SK-N-SH (cell line): ENCODE measurements around the gene ASCC3. TPM values are rescaled to one million over a fixed set of nuclear protein-coding genes. Genes with fewer than 3 reads are reported as not detected.

ENCODE experiments used
- CTCF ChIA-PET: fragments of 300-600, 350-600 bp; formaldehyde crosslinking; extraction: SDS; loops from one replicate; lab custom pipeline; 2021; lab: Yijun Ruan, JAX
- POLR2A ChIA-PET: fragments of 350-600 bp; sonication (Branson Sonifier 250); formaldehyde crosslinking; extraction: SDS; loops from one replicate; lab custom pipeline; 2020; ENCODE audit warnings: antibody characterized with exemption, inconsistent platforms; lab: Yijun Ruan, JAX
- DNase-seq: peaks from one replicate; pipeline ENCODE4 v3.0.0; 2012
- H2AFZ ChIP-seq: fragments of 200-600 bp; sonication (generic); 2 replicates; pipeline ENCODE4 v1.8.1; 2016; ENCODE audit warnings: antibody characterized with exemption, mild to moderate bottlenecking, low read depth
- H3F3A ChIP-seq: fragments of 200-600 bp; sonication (generic); replicated peaks from 2 replicates; pipeline ENCODE3; 2016; ENCODE audit warnings: antibody characterized with exemption, mild to moderate bottlenecking; ENCODE audit not compliant: insufficient read depth
- H3K27ac ChIP-seq, 2 experiments: fragments of 200-500 bp in 1 of 2; fragments of 200-600 bp in 1 of 2; sonication (Bioruptor generic) in 1 of 2; sonication (generic), shearing (Covaris generic) in 1 of 2; 2 replicates each; pipeline versions ENCODE4 v1.5.1 to v1.6.1; 2014 to 2016; ENCODE audit warnings: low read depth in 2 of 2, inconsistent platforms in 1 of 2, low read length in 1 of 2, mild to moderate bottlenecking in 1 of 2, mixed read lengths in 1 of 2
- H3K27me3 ChIP-seq: fragments of 200-600 bp; sonication (generic), shearing (Covaris generic); 2 replicates; pipeline ENCODE4 v1.6.1; 2016; ENCODE audit warnings: mixed run types; ENCODE audit not compliant: insufficient read depth
- H3K36me3 ChIP-seq, 2 experiments: fragments of 200-500 bp in 1 of 2; fragments of 200-600 bp in 1 of 2; sonication (Bioruptor generic) in 1 of 2; sonication (generic) in 1 of 2; replicated peaks in 1 of 2; 2 replicates each; pipeline versions ENCODE3 to v1.5.1; 2014 to 2016; ENCODE audit warnings: low read length in 1 of 2, mild to moderate bottlenecking in 1 of 2; ENCODE audit not compliant: insufficient read depth in 2 of 2, control insufficient read depth in 1 of 2
- H3K4me1 ChIP-seq, 2 experiments: fragments of 200-500 bp in 1 of 2; fragments of 200-600 bp in 1 of 2; sonication (Bioruptor generic) in 1 of 2; sonication (generic), shearing (Covaris generic) in 1 of 2; 2 replicates each; pipeline versions ENCODE4 v1.5.1 to v1.6.1; 2014 to 2016; ENCODE audit warnings: low read depth in 1 of 2, low read length in 1 of 2, mixed run types in 1 of 2; ENCODE audit not compliant: insufficient read depth in 2 of 2, control insufficient read depth in 1 of 2
- H3K4me2 ChIP-seq: fragments of 200-600 bp; sonication (generic), shearing (Covaris generic); 2 replicates; pipeline ENCODE4 v1.6.1; 2017; ENCODE audit warnings: mixed run types
- H3K4me3 ChIP-seq, 2 experiments: fragments of 200-500 bp in 1 of 2; fragments of 200-600 bp in 1 of 2; sonication (Bioruptor generic) in 1 of 2; sonication (generic), shearing (Covaris generic) in 1 of 2; 2 replicates each; pipeline versions ENCODE4 v1.5.1 to v1.8.1; 2014 to 2016; ENCODE audit warnings: low read depth in 2 of 2, inconsistent platforms in 1 of 2, low read length in 1 of 2, mild to moderate bottlenecking in 1 of 2, mixed read lengths in 1 of 2, moderate library complexity in 1 of 2
- H3K79me2 ChIP-seq: fragments of 200-600 bp; sonication (generic); 2 replicates; pipeline ENCODE4 v1.8.1; 2017; ENCODE audit warnings: mild to moderate bottlenecking; ENCODE audit not compliant: insufficient read depth
- H3K9ac ChIP-seq: fragments of 200-600 bp; sonication (generic); 2 replicates; pipeline ENCODE4 v1.6.1; 2017; ENCODE audit warnings: mixed run types
- H3K9me2 ChIP-seq: fragments of 200-600 bp; sonication (generic); 2 replicates; pipeline ENCODE4 v1.6.1; 2017; ENCODE audit warnings: mixed run types
- H3K9me3 ChIP-seq: fragments of 200-600 bp; sonication (generic); 2 replicates; pipeline ENCODE4 v1.6.1; 2017; ENCODE audit warnings: mixed run types, mild to moderate bottlenecking, moderate library complexity
- H4K20me1 ChIP-seq: fragments of 200-600 bp; sonication (generic); 2 replicates; pipeline ENCODE4 v1.6.1; 2017; ENCODE audit warnings: mild to moderate bottlenecking, mixed run types; ENCODE audit not compliant: insufficient read depth
- CTCF ChIP-seq: fragments of 200-600 bp; sonication (generic); IDR thresholded peaks from 2 replicates; pipeline ENCODE4 v1.6.1; 2017; ENCODE audit warnings: antibody characterized with exemption, mild to moderate bottlenecking, moderate library complexity
- EP300 ChIP-seq, 2 experiments: IDR thresholded peaks; 2 replicates each; pipeline versions ENCODE4 v1.4.0 to v1.6.1; 2012; ENCODE audit warnings: borderline replicate concordance in 1 of 2, low read depth in 1 of 2, low read length in 1 of 2
- FOSL2 ChIP-seq: IDR thresholded peaks from 2 replicates; pipeline ENCODE4 v1.4.0; 2012; ENCODE audit warnings: low read depth, mild to moderate bottlenecking, moderate library complexity, borderline replicate concordance
- FOXJ3 ChIP-seq: sonication (generic); formaldehyde crosslinking; IDR thresholded peaks from 2 replicates; pipeline ENCODE4 v1.5.1; 2020; ENCODE audit warnings: mild to moderate bottlenecking, missing genetic modification reagents
- GABPA ChIP-seq: IDR thresholded peaks from 2 replicates; pipeline ENCODE4 v1.4.0; 2012; ENCODE audit warnings: low read depth, mild to moderate bottlenecking
- MEF2A ChIP-seq: IDR thresholded peaks from 2 replicates; pipeline ENCODE4 v1.4.0; 2012; ENCODE audit warnings: low read depth, borderline replicate concordance
- NFIC ChIP-seq: IDR thresholded peaks from 2 replicates; pipeline ENCODE4 v1.4.0; 2012; ENCODE audit warnings: borderline replicate concordance
- RCOR1 ChIP-seq: fragments of 150-350 bp; IDR thresholded peaks from 2 replicates; pipeline ENCODE4 v1.6.1; 2017; ENCODE audit warnings: antibody characterized with exemption, low read length
- REST ChIP-seq: IDR thresholded peaks from 2 replicates; pipeline ENCODE4 v1.6.1; 2012; ENCODE audit warnings: mild to moderate bottlenecking, low read depth, low read length, moderate library complexity
- TCF12 ChIP-seq: IDR thresholded peaks from 2 replicates; pipeline ENCODE4 v1.4.0; 2012
- YY1 ChIP-seq: IDR thresholded peaks from 2 replicates; pipeline ENCODE4 v1.4.0; 2012; ENCODE audit warnings: low read depth, mild to moderate bottlenecking
- WGBS: methylation state at CpG from one replicate; pipeline ENCODE4 v1.1.6; 2017; ENCODE audit warnings: low lambda C conversion rate; 5-methylcytosine and 5-hydroxymethylcytosine counted together
- polyA plus RNA-seq, 3 experiments: library from polyadenylated mRNA; depleted of rRNA; stranded (reverse); fragments of >200 nt; gene quantifications; 2 replicates each; pipeline ENCODE4 v1.2.3, GENCODE V29; 2012
- TF ChIP-seq, protein P1 (sequence below): IDR thresholded peaks from 2 replicates; pipeline ENCODE4 v1.4.0; 2012; ENCODE audit warnings: low read depth
- TF ChIP-seq, protein P2 (sequence below): IDR thresholded peaks from 2 replicates; pipeline ENCODE4 v1.4.0; 2012; ENCODE audit warnings: low read depth, borderline replicate concordance
- TF ChIP-seq, protein P3 (sequence below): fragments of 150-350 bp; IDR thresholded peaks from 2 replicates; pipeline ENCODE4 v1.6.1; 2017; ENCODE audit warnings: antibody characterized with exemption, low read length, low read depth, borderline replicate concordance
- TF ChIP-seq, protein P4 (sequence below): IDR thresholded peaks from 2 replicates; pipeline ENCODE4 v1.4.0; 2012; ENCODE audit warnings: low read depth, borderline replicate concordance

The ASCC3 gene
- polyA plus RNA-seq, 1 of the 3 experiments (the other 2 are of a cell fraction): 17.9 TPM

- Histone ChIP-seq H3K79me2 (no peaks in the 10 kb centered on the region), H3F3A (peaks cover 4% of the 10 kb centered on the region), H3K9ac (no peak overlapping the region), H2AFZ (no peak overlapping the region), H3K4me2 (no peak overlapping the region), H3K9me2 (no peaks in the 10 kb centered on the region), H3K27me3 (no peaks in the 10 kb centered on the region), H4K20me1 (no peaks in the 10 kb centered on the region), H3K9me3 (no peaks in the 10 kb centered on the region), H3K4me3 (no peak overlapping the region), H3K4me1 (no peaks in the 10 kb centered on the region; a peak in 1 of 4 replicates), H3K27ac (no peak overlapping the region), H3K36me3 (peaks cover 9 to 23% of the 10 kb centered on the region in 2 experiments)
- ChIA-PET CTCF (no interaction called here), POLR2A (no interaction called here)
- TF ChIP-seq, protein P1, sequence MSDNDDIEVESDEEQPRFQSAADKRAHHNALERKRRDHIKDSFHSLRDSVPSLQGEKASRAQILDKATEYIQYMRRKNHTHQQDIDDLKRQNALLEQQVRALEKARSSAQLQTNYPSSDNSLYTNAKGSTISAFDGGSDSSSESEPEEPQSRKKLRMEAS: no peak
- TF ChIP-seq, protein P2, sequence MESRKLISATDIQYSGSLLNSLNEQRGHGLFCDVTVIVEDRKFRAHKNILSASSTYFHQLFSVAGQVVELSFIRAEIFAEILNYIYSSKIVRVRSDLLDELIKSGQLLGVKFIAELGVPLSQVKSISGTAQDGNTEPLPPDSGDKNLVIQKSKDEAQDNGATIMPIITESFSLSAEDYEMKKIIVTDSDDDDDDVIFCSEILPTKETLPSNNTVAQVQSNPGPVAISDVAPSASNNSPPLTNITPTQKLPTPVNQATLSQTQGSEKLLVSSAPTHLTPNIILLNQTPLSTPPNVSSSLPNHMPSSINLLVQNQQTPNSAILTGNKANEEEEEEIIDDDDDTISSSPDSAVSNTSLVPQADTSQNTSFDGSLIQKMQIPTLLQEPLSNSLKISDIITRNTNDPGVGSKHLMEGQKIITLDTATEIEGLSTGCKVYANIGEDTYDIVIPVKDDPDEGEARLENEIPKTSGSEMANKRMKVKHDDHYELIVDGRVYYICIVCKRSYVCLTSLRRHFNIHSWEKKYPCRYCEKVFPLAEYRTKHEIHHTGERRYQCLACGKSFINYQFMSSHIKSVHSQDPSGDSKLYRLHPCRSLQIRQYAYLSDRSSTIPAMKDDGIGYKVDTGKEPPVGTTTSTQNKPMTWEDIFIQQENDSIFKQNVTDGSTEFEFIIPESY: no peak
- TF ChIP-seq CTCF: no peak
- TF ChIP-seq FOXJ3: no peak
- TF ChIP-seq RCOR1: no peak
- no peak for TF ChIP-seq EP300 (IDR thresholded peaks at IDR 0.05; ENCODE audit: borderline replicate concordance in 1 of 2, low read depth in 1 of 2, low read length in 1 of 2)
- TF ChIP-seq, protein P3, sequence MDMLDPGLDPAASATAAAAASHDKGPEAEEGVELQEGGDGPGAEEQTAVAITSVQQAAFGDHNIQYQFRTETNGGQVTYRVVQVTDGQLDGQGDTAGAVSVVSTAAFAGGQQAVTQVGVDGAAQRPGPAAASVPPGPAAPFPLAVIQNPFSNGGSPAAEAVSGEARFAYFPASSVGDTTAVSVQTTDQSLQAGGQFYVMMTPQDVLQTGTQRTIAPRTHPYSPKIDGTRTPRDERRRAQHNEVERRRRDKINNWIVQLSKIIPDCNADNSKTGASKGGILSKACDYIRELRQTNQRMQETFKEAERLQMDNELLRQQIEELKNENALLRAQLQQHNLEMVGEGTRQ: no peak
- TF ChIP-seq TCF12: no peak
- TF ChIP-seq, protein P4, sequence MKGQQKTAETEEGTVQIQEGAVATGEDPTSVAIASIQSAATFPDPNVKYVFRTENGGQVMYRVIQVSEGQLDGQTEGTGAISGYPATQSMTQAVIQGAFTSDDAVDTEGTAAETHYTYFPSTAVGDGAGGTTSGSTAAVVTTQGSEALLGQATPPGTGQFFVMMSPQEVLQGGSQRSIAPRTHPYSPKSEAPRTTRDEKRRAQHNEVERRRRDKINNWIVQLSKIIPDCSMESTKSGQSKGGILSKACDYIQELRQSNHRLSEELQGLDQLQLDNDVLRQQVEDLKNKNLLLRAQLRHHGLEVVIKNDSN: no peak
- no peak for TF ChIP-seq YY1
- 84% methylated on average over 3 of the region's 3 CpGs for WGBS
- DNase-seq: no peak
Observed at GRCh38 chr6:100613656-100614055, 267.5 kb downstream of the ASCC3 start.

DNA sequence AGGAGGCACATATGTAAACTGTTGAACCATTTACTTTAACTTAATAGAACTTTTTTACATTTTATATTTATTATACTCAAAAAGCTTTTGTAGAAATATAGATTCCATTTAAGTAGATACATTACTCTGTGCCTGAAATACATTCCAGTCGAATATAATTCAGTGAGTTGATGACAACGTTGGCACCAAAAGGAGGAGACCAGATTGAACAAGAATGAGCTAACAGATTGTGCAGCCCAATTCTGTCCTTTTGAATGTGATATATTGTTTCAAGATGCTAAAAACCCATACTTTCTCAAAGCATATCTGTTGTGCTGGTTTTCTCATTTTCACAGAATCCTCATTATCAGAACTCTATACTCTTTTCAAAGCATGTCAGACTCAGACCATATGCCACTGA, 269.0 kb downstream of the ASCC3 start:
- H3K9ac ChIP-seq: no peak overlapping the region
- CTCF ChIA-PET: no interaction called here
- H3K36me3 ChIP-seq: peaks cover 0 to 19% of the 10 kb centered on the region in 2 experiments
- WGBS: 76% methylated on average over 2 of the region's 2 CpGs
- POLR2A ChIA-PET: no interaction called here
- H2AFZ ChIP-seq: no peak overlapping the region
- TF ChIP-seq REST (no peak), MEF2A (no peak), GABPA (no peak), FOSL2 (no peak), NFIC (no peak)
- TF ChIP-seq, protein P4: no peak
- TF ChIP-seq, protein P3: no peak
- no peaks in the 10 kb centered on the region for H3K9me3 ChIP-seq
- no peaks in the 10 kb centered on the region; a peak in 1 of 4 replicates for H3K4me1 ChIP-seq
- no peak overlapping the region for H3K4me3 ChIP-seq
- peaks cover 4% of the 10 kb centered on the region for H3F3A ChIP-seq
- H3K79me2 ChIP-seq: no peaks in the 10 kb centered on the region
- no peaks in the 10 kb centered on the region for H3K9me2 ChIP-seq
- H3K27me3 ChIP-seq: no peaks in the 10 kb centered on the region
- no peak overlapping the region for H3K27ac ChIP-seq
- no peak for DNase-seq
- no peak overlapping the region for H3K4me2 ChIP-seq
- no peaks in the 10 kb centered on the region for H4K20me1 ChIP-seq
